Measurements from ENCODE around the gene TMEM86A. TPM values are rescaled to one million over a fixed set of nuclear protein-coding genes. Genes with fewer than 3 reads are reported as not detected.
A peak's percentile ranks its signal among the peaks of the same experiment; 100 is the strongest.

Gene TMEM86A
- total RNA-seq, 2 donors from 2014 or later = 0.21 to 0.59 TPM

DNA sequence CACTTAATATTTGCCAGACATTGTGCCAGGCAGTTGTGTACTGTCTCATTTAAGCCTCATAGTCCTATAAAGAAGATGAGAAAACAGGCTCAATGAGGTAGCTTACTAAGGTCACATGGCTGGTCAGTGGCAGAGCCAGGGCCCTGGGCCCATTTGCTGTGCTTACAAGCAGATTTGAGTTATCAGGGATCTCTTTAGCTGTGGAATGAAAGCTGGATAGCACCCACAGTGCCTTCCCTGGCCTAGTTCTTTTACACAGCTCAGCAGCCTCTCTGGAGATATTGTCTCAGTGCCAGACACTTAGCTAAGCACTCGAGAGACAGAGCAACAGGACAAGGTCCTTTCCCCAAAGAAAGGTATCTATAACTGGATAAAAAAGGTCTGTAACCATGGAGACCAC lies 6.1 kb downstream of the TMEM86A start:
- no peaks in the 10 kb centered on the region for H3K36me3 Mint-ChIP-seq
- H3K4me3 Mint-ChIP-seq = peak overlapping the region; percentile 11
- peaks cover 15 to 22% of the 10 kb centered on the region in 2 donors for H3K4me1 Mint-ChIP-seq (ENCODE audit: low read depth in 2 of 2)
- DNase-seq (ENCODE audit: low spot score) (no peak), ATAC-seq (no peak)
- no peaks in the 10 kb centered on the region for H3K9me3 Mint-ChIP-seq
- H3K27me3 Mint-ChIP-seq = peaks cover 22 to 43% of the 10 kb centered on the region in 2 donors
- no peak overlapping the region for H3K27ac Mint-ChIP-seq

DNA sequence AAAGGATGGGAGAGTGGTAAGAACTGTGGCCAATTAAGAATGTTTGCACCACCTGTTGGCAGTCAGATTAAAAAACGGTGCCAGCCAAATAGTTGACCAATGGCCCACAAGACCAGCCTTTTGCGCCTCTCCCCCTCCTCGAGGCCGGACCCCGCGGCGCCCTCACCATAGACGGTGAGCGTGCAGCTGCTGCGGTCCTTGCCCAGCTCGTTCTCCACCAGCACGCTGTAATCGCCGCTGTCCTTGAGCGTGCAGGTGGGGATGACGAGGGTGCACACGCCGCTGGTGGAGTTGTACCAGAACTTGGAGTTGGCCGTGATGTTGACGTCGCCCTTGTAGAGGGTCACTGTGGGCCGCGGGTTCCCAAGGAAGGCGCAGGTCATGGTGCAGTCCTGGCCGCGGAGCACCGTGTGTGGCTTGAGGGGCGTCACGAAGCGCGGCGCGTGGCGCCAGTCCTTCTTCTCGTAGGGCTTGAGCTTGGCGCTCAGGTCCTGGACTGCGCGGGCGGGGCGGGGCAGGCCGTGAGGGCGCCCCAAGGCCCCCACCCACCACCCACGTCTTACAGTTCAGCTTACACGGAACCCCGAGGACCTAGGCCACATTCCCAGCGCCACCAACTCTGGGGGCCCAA lies 7.2 kb downstream of the TMEM86A start:
- Mint-ChIP-seq H3K9me3 (no peaks in the 10 kb centered on the region), H3K27ac (no peak overlapping the region), H3K27me3 (peaks cover 29 to 51% of the 10 kb centered on the region in 2 donors), H3K4me1 (ENCODE audit: low read depth in 2 of 2) (peaks cover 9 to 18% of the 10 kb centered on the region in 2 donors), H3K4me3 (peak overlapping the region; percentile 11), H3K36me3 (no peaks in the 10 kb centered on the region)
- ATAC-seq (peak; percentile 37 to 55), DNase-seq (ENCODE audit: low spot score) (no peak)

DNA sequence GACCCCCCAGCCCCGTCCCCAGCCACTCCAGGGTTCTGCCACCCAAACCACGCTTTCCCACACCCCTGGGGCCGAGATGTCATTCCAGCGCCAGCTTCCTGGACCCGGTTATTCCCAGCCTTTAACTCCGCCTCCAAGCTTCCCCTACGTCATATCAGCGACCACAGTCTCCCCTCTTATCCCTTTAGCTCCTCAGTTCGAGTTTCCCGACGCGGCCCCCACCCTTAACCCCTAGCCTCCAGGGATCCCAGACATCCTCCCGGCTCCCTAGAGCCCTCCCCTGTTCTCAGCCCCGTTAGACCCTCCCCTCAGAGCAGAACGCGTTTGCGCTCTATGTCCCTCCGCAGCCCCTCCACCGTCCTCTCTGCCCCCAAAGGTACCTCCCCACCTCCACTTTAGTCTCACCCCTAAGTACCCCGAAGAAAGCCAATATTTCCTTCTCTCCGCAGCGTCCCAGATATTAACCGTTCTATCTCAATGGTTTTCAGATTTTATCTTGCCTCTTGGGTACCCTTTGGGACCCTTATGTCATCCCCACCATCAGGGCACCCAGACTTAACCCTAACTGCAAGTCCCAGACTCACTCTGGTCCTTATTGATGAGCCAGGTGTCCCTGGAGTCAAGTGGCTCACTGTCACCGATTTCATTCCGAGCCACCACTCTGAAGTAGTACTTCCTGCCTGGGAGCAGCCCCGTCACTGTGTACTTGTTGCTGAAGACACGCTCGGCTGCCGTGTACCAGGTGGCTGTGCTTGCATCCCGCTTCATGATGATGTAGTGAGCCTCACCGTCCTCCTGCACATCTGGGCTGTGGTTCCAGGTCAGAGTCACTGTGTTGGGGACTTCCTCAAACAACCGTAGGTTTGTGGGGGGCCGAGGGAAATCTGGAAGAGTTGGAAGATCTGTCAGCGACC lies 8.0 kb downstream of the TMEM86A start:
- peak overlapping the region; percentile 59 to 81 for H3K27ac Mint-ChIP-seq
- DNase-seq (ENCODE audit: low spot score) (no peak), ATAC-seq (no peak)
- H3K4me1 Mint-ChIP-seq (ENCODE audit: low read depth in 2 of 2) = peaks cover 9 to 18% of the 10 kb centered on the region in 2 donors
- peak overlapping the region; percentile 92 for H3K4me3 Mint-ChIP-seq
- H3K27me3 Mint-ChIP-seq = peaks cover 29 to 51% of the 10 kb centered on the region in 2 donors
- H3K36me3 Mint-ChIP-seq = no peaks in the 10 kb centered on the region
- no peaks in the 10 kb centered on the region for H3K9me3 Mint-ChIP-seq

DNA sequence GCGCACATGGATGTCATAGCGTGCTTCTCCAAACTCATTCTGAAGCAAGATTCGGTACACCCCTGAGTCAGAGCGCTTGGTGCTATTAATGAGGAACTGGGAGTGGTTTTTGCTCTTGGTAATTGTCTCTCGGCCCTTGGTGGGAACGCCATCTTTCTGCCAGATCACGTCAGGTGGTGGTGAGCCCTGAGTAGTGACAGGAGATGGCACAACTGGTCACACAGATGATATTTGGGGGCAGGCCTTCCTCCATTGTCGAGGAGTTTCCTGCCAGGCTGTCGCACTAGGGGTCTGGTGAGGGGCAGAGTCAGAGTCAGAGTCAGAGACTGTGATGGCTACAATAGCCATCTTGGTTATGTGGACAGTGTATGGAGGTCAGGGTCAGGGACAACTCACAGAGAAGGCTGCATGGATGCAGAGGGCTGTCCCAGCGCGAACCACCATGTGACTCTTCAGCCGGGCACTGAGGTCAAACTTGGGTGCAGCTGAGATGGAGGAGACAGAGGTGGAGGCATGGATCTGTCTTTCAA lies 9.3 kb downstream of the TMEM86A start:
- Mint-ChIP-seq H3K4me3 (peak overlapping the region; percentile 92), H3K27ac (no peak overlapping the region), H3K27me3 (peaks cover 33 to 51% of the 10 kb centered on the region in 2 donors), H3K36me3 (no peaks in the 10 kb centered on the region), H3K4me1 (ENCODE audit: low read depth in 2 of 2) (peaks cover 9 to 18% of the 10 kb centered on the region in 2 donors), H3K9me3 (no peaks in the 10 kb centered on the region)
- ATAC-seq = peak in 1 of 2 donors; percentile 24
- no peak for DNase-seq (ENCODE audit: low spot score)

DNA sequence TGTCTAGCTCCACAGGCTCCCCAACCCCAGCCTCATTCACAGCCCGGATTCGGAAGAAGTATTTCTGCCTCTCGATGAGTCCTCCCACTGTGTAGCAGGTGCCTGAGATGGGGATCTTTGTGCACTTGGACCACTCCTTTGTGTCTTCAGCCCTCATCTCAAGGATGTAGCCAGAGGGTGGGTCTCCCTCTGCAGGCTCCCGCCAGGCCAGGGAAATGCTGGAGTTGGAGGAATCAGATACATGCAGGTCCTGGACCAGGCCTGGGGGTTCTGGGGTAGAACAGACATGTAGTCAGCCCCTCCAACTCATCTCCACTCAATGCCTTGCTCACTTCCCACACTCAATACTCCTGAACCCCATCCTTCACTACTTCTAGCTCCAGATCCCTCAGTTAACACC lies 10.8 kb downstream of the TMEM86A start:
- no peak for ATAC-seq
- H3K4me3 Mint-ChIP-seq = no peak overlapping the region
- H3K4me1 Mint-ChIP-seq (ENCODE audit: low read depth in 2 of 2) = peaks cover 9 to 16% of the 10 kb centered on the region in 2 donors
- no peaks in the 10 kb centered on the region for H3K36me3 Mint-ChIP-seq
- H3K9me3 Mint-ChIP-seq = no peaks in the 10 kb centered on the region
- DNase-seq (ENCODE audit: low spot score) = no peak
- peaks cover 28 to 39% of the 10 kb centered on the region in 2 donors for H3K27me3 Mint-ChIP-seq
- H3K27ac Mint-ChIP-seq = no peak overlapping the region

DNA sequence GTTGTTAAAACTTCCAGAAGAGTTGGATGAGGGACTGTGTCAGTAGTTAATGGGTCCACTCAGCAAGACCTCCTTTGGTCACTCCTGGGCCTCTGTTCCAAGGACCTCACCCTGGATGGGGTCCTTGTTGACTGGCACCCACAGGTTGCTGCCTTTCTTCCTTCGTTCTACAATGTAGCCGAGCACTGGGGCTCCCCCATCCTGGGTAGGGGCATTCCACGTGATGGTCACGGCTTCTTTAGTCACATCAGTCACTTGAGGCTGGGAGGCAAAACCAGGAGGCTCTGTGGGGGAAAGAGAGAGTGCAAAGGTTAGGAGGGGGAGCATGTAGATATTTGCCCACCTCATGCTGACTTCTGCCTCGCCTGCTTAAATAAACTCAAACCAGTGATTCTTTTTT lies 12.0 kb downstream of the TMEM86A start:
- no peak for DNase-seq (ENCODE audit: low spot score)
- Mint-ChIP-seq H3K27ac (no peak overlapping the region), H3K4me1 (ENCODE audit: low read depth in 2 of 2) (peaks cover 9% of the 10 kb centered on the region in 2 donors), H3K4me3 (no peak overlapping the region), H3K27me3 (peaks cover 21 to 34% of the 10 kb centered on the region in 2 donors), H3K9me3 (no peaks in the 10 kb centered on the region), H3K36me3 (no peaks in the 10 kb centered on the region)
- no peak for ATAC-seq

DNA sequence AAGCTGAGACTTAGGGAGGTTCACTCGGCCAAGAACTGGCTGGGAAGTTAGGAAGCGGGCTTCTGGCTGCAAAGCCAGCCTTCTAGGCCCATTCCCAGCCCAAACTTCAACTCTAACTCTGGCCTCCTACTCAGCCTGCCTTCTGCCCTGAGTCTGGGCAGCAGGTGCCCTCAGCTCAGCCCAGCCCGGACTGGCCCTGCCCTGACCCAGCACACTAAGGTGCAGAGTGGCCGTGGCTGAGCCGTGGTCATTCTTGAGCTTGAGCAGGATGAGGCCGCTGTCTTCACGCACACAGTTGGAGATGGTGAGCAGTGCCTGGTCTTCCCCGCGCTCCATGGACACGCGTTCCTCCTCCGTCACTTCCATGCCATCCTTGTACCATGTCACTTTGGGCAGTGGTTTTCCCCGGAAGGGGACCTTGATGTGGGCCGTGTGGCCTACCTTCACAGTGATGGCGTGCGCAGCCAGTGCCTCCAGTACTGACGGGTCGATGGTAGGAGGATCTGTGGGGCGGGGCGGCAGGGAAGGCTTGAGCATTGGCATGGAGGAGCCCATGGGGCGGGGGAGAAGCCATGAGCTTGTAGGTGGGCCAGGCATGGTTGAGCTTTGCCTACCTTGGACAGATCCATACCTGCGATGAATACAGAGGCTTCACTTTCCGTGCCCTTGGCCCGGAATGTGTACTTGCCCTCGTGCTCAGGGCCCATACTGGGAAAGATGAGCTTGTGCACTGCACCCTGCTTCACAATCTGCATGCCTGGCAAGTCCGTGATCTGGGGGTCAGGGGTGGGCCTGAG lies 15.3 kb downstream of the TMEM86A start:
- peaks cover 16 to 22% of the 10 kb centered on the region in 2 donors for H3K27me3 Mint-ChIP-seq
- no peak for ATAC-seq
- H3K27ac Mint-ChIP-seq = no peak overlapping the region

DNA sequence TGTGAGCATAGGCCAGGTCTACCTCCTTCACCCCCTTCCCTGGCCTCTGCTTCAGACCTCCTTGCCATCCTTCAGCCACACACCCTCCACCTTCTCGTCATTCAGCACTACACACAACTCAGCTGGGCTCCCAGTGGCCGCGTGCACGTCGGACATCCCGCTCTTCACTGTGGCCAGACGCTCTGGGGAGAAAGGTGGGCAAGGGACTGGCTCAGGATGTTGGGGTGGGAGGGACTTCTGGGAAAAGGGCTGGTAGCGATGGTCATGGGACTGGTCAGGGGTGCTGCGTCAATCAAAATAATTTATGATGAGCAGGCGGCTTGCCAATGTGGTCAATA lies 15.8 kb downstream of the TMEM86A start:
- Mint-ChIP-seq H3K4me3 (no peak overlapping the region), H3K4me1 (ENCODE audit: low read depth in 2 of 2) (no peaks in the 10 kb centered on the region), H3K27ac (no peak overlapping the region), H3K36me3 (no peaks in the 10 kb centered on the region), H3K27me3 (peaks cover 16 to 20% of the 10 kb centered on the region in 2 donors), H3K9me3 (no peaks in the 10 kb centered on the region)
- ATAC-seq (no peak), DNase-seq (ENCODE audit: low spot score) (no peak)

More for the DNA sequence above, 15.3 kb downstream of the TMEM86A start:
- H3K9me3 Mint-ChIP-seq = no peaks in the 10 kb centered on the region
- H3K36me3 Mint-ChIP-seq = no peaks in the 10 kb centered on the region
- no peak for DNase-seq (ENCODE audit: low spot score)
- no peaks in the 10 kb centered on the region for H3K4me1 Mint-ChIP-seq (ENCODE audit: low read depth in 2 of 2)
- H3K4me3 Mint-ChIP-seq = no peak overlapping the region

DNA sequence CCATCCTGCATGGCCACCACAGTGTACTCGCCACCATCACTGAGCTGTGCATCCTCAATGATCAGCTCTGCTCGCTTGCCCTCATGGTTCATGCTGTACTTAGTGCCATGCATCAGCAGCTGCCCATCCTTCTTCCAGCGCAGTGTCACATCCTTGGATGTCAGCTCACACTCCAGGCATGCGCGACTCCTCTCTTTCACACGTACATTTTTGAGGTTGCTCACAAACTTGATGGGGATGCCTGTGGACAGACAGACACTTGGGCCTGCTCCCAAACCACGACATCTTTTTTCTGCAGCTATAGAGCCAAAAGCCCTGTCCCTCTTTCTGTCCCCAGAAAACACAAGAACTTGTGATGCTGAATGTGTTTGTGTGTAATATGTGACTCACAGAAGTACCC lies 16.9 kb downstream of the TMEM86A start:
- H3K27me3 Mint-ChIP-seq = peaks cover 9 to 10% of the 10 kb centered on the region in 2 donors
- DNase-seq (ENCODE audit: low spot score) (no peak), ATAC-seq (no peak)
- no peak overlapping the region for H3K27ac Mint-ChIP-seq
- H3K9me3 Mint-ChIP-seq = no peaks in the 10 kb centered on the region
- no peaks in the 10 kb centered on the region for H3K36me3 Mint-ChIP-seq
- H3K4me1 Mint-ChIP-seq (ENCODE audit: low read depth in 2 of 2) = peaks cover under 1 to 6% of the 10 kb centered on the region in 2 donors
- no peak overlapping the region for H3K4me3 Mint-ChIP-seq

DNA sequence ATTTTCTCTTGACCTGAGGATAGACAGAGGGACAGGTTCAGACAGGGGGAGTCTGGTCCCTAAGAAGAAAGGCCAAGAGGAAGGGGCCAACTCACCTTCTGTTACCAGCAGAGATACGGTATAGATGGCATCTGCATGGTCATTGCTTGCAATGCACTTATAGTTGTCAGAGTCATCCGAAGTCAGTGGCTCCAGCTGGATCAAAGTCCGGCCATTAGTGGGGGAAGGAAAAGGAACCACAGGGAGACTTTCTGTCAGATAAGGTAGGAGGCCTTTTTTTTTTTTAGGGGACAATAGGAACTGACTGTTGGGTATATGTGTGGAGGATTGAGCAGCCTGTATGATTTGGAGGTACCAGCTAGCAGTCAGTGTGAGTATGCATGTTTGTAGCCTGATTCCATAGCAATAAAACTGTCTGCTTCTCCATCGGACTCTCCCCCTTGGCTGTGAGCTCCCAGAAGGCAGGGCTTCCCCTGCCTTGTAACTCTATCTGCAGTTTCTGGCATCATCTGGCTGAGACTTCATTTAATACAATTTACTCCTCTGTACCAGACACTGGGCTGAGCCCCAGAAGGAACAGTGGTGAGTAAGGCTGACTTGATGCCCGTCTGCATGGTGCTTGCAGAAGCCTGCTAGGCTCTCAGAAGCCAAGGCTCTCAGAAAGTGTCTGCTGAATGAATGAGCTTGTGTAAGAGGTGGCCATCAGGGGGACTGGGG lies 21.7 kb downstream of the TMEM86A start:
- Mint-ChIP-seq H3K9me3 (no peaks in the 10 kb centered on the region), H3K27me3 (peaks cover 3 to 10% of the 10 kb centered on the region in 2 donors), H3K4me1 (ENCODE audit: low read depth in 2 of 2) (peaks cover 5 to 12% of the 10 kb centered on the region in 2 donors), H3K36me3 (no peaks in the 10 kb centered on the region), H3K4me3 (peak overlapping the region; percentile 91), H3K27ac (no peak overlapping the region)
- ATAC-seq (no peak), DNase-seq (ENCODE audit: low spot score) (no peak)

DNA sequence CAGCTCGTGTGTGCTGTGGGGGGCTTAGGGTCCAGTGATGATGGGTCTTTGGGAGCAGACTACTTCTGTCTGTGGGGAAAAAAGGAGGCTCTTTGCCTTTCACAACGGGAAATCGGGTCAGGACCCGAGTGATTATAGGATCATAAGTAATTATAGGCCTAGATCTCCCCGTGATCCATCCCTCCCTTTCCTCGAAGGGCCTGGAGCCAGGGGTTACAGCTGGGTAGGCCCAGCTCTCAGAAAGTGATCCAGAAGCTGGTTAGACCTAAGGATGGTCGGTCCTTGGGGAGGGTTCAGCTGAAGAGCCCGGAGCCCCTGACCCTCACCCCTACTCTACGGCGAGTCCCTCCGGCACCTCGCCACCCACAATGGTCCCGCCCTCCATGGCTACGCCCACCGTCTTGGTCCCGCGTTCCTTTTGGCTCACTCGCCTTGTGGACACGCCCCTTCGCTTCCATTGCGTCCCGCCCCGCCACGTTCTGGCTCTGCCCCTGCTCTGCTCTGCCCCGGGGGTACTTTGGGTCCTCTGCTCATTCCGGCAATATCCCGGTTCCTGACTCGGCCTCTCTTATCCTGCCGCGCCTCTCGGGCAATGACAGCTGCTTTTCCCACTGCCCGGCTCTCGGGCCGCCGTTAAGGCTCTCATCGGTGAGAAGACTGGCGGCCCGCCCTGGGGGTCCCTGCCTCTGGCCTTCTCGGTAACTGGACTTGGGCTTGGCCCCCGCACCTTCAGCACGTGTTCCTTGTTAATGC lies 22.4 kb downstream of the TMEM86A start:
- ATAC-seq (peak; percentile 93 to 96), DNase-seq (ENCODE audit: low spot score) (peak; percentile 83)
- peak overlapping the region in 1 of 2 donors; percentile 73 for H3K27ac Mint-ChIP-seq
- H3K36me3 Mint-ChIP-seq = no peaks in the 10 kb centered on the region
- H3K4me3 Mint-ChIP-seq = peak overlapping the region; percentile 91
- H3K4me1 Mint-ChIP-seq (ENCODE audit: low read depth in 2 of 2) = peaks cover 5 to 12% of the 10 kb centered on the region in 2 donors
- H3K27me3 Mint-ChIP-seq = peaks cover 3 to 10% of the 10 kb centered on the region in 2 donors
- no peaks in the 10 kb centered on the region for H3K9me3 Mint-ChIP-seq

DNA sequence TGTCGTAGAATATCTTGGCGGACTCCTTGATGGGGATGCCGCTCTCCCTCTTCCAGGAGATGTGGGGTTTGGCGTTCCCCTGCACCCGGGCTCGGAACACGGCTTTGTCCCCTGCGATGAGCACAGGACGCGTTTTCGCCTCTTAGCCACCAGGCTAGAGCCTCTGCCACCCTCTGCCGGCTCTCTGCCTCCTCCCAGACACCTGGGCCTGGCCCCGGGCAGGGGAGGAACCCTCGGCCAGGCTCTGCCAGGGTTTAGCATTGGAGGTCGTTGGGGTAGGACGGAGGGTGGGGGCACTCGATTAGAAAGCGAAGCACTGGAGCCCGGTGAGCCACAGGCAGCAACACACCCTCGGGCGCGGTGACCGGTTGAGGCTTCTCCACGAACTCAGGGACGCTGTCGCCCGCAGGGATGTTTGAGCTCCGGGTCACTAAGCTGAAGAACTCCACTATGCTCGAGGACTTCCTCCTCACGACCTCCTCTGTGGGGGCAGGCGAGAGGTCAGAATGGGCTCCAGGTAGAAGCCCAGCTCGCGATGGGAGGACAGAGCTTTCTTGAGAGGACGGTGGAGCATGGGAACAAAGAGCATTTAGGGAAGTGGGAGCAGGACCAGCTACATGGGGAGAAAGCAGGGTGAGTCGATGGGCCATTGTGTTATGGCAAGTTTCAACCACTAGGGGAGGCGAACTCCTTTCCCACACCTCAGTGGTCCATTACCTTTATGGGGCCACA lies 23.1 kb downstream of the TMEM86A start:
- ATAC-seq = peak; percentile 60 to 67
- Mint-ChIP-seq H3K4me3 (peak overlapping the region; percentile 91), H3K27ac (peak overlapping the region in 1 of 2 donors; percentile 73)

More for the DNA sequence above, 23.1 kb downstream of the TMEM86A start:
- no peaks in the 10 kb centered on the region for H3K9me3 Mint-ChIP-seq
- H3K4me1 Mint-ChIP-seq (ENCODE audit: low read depth in 2 of 2) = peaks cover 5 to 12% of the 10 kb centered on the region in 2 donors
- DNase-seq (ENCODE audit: low spot score) = peak; percentile 63
- H3K27me3 Mint-ChIP-seq = peaks cover 3 to 10% of the 10 kb centered on the region in 2 donors
- H3K36me3 Mint-ChIP-seq = no peaks in the 10 kb centered on the region

Measured in natural killer cell treated with Interleukin-12 subunit alpha and Interleukin-12 subunit beta and Interleukin-15 and Interleukin-18, amount 100 ng/mL, for 72 hours (primary cell).